Measurements from ENCODE around the gene TWIST2.

Gene TWIST2

DNA sequence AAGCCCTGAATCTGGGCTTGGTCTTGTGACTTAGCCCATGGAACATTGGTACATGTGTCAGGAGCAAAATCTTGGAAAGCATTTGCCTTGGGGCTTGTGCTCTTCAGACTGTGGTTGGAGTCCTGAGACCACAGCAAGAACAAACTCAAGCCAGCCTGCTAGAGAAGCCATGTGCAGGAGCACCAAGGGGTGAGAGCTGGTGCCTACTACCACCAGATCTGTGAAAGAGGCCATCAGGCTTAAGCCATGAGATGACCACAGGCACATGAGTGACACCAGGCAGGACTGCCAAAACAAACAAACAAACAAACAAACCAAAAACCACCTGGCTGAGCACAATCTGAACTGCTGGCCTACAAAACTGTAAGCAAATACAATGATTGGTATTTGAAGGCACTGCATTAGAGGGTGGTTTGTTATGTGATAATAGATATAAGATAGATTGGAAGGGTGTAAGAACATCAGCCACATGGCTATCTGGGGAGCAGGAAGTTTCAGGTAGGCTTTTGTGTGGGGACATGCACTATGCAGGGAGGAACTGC, 9.0 kb upstream of the TWIST2 start:
- DNase-seq (ENCODE audit: low read depth in 2 of 2): no peak

- no peak for DNase-seq (ENCODE audit: low read depth in 2 of 2)
Measured at GRCh38 chr2:238839428-238839827, 8.5 kb upstream of the TWIST2 start.

DNA sequence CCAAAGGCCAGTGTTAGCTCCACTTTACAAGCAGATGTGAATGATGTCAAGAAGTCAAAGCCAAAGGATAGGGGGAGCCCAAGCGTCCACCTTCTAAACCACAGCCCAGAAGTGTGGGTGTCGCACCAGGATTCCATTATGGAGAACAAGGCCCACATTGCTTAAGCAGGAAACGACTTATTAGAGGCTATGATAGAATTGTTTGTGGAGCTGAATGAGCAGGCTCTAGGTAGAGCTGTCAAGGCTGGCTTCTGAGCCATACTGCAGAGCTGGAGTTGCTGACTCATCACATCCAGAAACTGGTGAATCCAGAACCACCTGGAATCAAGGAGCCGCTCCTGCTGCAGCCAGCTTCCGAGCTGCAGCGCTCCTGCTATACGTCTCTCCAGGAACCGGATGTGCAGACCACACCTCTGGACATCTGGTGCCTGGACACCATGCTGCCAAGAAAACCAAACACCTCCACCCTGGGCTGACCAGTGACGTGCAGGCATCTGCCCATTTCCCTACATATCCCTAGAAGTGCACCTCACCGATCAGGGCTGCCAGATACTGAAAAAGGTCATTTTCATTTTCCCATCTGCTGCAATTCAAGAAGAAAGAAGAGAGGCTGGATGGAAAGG, 6.2 kb upstream of the TWIST2 start:
- no peak for DNase-seq (ENCODE audit: low read depth in 2 of 2)

DNA sequence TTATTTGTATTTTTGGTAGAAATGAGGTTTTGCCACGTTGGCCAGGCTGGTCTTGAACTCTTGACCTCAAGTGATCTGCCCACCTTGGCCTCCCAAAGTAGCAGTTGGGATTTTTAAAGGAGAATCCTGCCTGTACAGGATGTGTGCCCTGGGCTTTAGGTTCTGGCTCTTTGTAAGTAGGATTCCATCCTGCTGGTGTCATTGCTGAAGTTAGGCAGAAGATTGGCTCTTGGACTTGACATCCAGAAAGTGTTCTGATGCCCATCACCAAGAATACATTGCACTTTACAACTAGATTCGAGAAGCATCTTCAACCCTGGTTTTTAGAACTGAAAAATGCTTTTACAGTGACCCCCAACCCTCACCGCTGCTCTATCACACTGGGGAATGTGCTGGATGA, 4.4 kb upstream of the TWIST2 start:
- DNase-seq (ENCODE audit: low read depth in 2 of 2): no peak

- DNase-seq (ENCODE audit: low read depth in 2 of 2): no peak
Measured at GRCh38 chr2:238845583-238846377, 2.1 kb upstream of the TWIST2 start.

GRCh38 chr2:238846378-238846627, 1.6 kb upstream of the TWIST2 start:
- DNase-seq (ENCODE audit: low read depth in 2 of 2): no peak

DNA sequence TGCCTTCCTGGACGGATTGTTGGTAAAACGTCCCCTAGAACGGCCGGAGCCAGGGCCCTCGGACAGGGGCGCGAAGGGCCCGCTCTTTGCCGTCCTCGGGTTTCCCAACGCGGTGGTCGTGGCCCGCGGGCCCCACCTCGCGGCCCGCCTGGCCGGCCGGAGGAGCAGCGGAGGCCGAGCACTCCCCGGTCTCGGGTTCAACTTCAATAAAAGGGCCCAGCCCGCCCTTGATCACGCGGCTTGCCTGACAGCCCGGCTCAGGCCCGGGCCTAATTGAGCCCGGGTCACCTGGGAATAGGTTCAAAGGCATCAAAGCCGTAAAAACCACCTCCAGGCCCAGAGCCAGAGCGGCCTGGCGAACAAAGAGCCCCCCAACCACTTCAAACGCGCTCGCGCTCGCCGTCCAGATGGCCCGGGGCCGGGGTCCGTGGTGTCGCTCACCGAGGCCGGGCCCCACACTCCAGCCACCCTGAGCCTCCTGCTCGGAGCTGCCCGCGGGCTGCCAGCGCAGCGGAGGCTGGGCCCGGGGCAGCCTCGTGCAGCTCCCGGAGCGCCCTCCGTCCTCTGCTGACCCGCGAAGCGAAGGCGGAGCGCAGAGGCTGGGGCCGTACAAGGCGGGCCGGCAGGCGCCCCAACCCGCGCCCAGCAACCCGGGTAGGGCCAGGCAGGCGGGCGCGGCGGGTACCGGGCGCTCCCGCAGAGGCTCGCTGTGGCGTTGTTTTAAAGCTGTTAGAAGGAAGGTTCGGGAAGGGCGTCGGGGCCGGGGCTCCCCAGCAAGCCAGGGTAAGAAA, 1.1 kb upstream of the TWIST2 start:
- DNase-seq (ENCODE audit: low read depth in 2 of 2): no peak

- no peak for DNase-seq (ENCODE audit: low read depth in 2 of 2)
Measured at GRCh38 chr2:238847419-238847801, 475 bp upstream of the TWIST2 start.

- DNase-seq (ENCODE audit: low read depth in 2 of 2): no peak
Measured at GRCh38 chr2:238848691-238848975, 748 bp downstream of the TWIST2 start.

DNA sequence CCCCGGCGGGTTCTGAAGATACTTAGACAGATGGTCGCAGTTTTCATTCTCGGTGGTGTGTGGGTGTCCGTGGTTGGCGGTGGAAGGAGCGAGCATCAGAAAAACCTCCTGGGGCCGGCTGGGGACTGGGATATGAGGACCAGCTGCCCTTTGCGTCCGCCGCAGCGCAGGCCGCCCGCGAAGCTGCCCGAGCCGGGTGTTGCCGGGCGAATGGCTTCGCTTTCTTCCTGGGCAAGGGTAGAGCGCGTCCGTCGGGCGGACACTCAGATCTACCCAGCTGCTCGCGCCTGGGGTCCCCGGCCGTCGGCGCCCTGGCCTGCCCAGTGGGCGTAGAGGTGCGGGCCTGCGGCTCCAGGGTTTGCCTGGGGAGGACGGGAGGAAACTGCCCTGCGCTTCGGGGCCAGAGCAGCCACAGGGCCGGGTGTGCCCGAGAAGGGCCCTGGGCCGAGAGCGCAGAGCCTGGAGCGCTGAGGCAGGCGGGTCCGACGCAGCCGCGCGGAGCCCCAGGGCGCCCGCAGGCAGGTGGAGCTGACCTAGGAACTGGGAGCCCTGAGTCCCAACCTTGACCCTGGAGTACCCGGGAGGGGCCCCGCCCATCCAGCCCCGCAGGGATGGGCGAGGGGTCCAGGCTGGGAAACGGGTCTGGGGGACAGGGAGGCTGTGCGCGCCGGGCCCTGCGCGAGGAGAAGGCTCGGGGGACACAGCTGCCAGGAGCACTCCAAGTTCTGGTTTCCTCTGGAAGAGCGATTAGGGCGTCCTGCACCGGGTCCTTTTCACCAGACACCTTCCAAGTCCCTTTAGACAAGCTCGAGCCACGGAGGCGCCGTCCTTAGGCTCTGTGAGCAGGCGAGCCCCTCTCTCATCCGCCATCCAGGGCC, 1.3 kb downstream of the TWIST2 start:
- no peak for DNase-seq (ENCODE audit: low read depth in 2 of 2)

- DNase-seq (ENCODE audit: low read depth in 2 of 2): no peak
Measured at GRCh38 chr2:238850091-238850490, 2.2 kb downstream of the TWIST2 start.

DNA sequence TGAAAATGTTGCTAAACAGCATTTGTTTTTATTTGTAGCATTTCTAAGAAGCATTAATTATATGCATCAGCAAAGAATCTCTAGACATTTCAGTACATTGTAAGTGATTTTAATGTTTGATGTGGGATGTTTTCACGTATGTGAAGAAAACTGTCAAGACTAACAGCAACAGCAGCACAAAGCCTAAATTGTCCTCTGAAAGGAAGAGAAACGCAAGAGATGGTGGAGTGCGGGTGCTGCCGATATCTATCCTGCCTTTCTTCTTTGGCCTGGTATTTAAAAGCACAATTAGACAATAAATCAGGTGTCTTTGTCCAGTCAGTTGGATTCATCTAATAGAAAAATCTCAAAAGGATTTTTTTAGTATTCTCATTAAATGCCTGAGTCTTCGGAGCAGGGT, 3.1 kb downstream of the TWIST2 start:
- DNase-seq (ENCODE audit: low read depth in 2 of 2): no peak

DNA sequence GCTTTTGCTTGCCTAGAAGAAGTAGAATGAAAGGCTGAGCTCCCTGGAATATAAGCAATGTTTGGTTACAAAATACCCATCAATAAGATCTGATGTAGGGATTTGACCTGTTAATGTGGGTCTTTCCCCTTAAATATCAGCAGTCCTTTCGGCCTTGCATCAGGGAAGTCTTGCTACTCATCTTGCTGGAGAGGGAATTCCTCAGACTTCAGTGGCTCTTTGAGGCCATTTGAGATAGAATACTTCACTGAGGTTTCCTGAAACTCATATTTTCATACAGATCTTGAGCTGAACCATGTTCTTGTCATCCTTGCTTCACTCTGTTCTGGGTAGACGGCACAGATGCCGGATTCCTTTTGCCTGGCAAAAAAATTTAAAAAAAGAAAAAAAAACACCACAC, 3.9 kb downstream of the TWIST2 start:
- DNase-seq (ENCODE audit: low read depth in 2 of 2): no peak

GRCh38 chr2:238852206-238852869, 4.5 kb downstream of the TWIST2 start:
- DNase-seq (ENCODE audit: low read depth in 2 of 2): no peak

- DNase-seq (ENCODE audit: low read depth in 2 of 2): no peak
Measured at GRCh38 chr2:238853218-238853617, 5.3 kb downstream of the TWIST2 start.

- no peak for DNase-seq (ENCODE audit: low read depth in 2 of 2)
Measured at GRCh38 chr2:238853721-238854120, 5.8 kb downstream of the TWIST2 start.

GRCh38 chr2:238854246-238854645, 6.4 kb downstream of the TWIST2 start:
- no peak for DNase-seq (ENCODE audit: low read depth in 2 of 2)

DNA sequence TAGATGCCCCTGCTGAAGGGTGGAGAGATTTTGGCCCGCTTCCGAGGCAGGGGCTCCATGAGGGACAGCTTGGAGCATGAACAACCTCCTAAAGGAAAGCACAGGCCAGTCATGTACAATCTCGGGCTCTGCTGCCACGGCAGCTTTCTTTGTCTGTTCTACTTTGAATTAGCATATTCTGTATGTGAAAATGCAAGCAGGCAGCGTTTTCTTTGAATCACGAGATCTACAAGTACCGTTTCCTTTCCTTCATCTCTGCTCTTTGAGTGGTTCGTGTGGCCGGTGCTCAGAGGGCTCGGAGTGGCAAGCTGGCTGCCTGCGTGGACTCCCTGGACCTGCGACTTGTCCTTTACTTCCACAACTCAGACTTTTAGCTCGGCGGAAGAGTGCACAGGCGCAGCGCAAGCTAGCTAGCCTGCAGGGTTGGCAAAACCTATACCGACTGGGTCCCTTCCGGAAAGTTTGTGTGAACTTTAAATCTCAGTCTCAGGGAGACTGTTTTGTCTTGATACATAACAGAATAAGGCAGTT, 6.9 kb downstream of the TWIST2 start:
- no peak for DNase-seq (ENCODE audit: low read depth in 2 of 2)

- no peak for DNase-seq (ENCODE audit: low read depth in 2 of 2)
Measured at GRCh38 chr2:238855299-238855698, 7.4 kb downstream of the TWIST2 start.

DNA sequence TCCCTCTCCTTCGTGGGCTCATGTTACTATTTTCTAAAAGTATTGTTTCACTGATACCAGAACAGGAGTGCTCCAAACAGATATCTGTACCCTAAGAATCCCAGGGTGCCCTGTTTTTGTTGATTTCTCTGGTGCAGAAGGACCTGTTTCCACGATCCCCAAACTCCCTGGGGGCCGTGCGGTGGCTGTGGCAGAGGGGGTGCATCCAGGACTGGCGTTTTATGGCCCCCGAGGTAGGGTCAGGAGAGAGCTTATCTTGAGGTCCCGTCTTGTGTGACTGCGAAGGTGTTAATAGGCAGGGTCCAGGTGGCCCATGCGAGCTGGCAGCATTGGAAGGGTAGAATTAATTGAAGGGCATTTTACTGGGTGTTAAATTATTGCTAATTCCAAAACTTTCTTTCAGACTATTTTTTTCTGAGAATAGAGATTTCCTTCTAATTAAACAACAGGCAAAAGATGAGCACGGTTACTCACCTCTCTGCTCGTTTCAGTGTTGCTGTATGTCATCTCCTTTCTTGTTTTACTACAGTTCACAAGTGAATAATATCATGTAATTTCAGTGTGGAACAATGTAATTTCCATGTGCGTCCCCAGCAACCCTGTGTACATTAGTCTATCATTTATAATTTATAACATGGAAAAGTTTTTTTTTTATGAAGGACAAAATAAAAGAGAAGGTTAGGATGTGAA, 8.2 kb downstream of the TWIST2 start:
- no peak for DNase-seq (ENCODE audit: low read depth in 2 of 2)
